Activated B cell treated with CpG ODN at 0.5 μM for 24 hours (primary cell): ENCODE results near the gene FOXD4L1. TPM values are rescaled to one million over a fixed set of nuclear protein-coding genes. Genes with fewer than 3 reads are reported as not detected.
A peak's percentile ranks its signal among the peaks of the same experiment; 100 is the strongest.
"Not testable (repeated sequence)": the region's sequence is repeated elsewhere in the genome, so short reads cannot be mapped to it uniquely, and the experiment has no call there.

Source experiments
- ATAC-seq: fragments of 200-7000 bp; cut with Tn5 transposase; one replicate; pipeline ENCODE4 v1.10.0; 2021; ENCODE audit warnings: low read depth, mild to moderate bottlenecking, moderate library complexity
- CTCF ChIA-PET: fragments of 350-600 bp; sonication (Branson Sonifier 250); formaldehyde crosslinking; loops from one replicate; lab custom pipeline; 2021; ENCODE audit warnings: antibody characterized with exemption; lab: Charles Lee
- POLR2A ChIA-PET: fragments of 350-600 bp; sonication (Branson Sonifier 250); formaldehyde crosslinking; loops from one replicate; lab custom pipeline; 2021; ENCODE audit warnings: antibody characterized with exemption; lab: Charles Lee
- DNase-seq: peaks from one replicate; pipeline ENCODE4 v3.0.0; 2022
- H3K27ac Mint-ChIP-seq: one replicate; pipeline ENCODE4 v1.8.0; 2020; ENCODE audit warnings: mixed read lengths
- H3K27me3 Mint-ChIP-seq: one replicate; pipeline ENCODE4 v1.8.0; 2021; ENCODE audit warnings: mixed read lengths
- H3K36me3 Mint-ChIP-seq: one replicate; pipeline ENCODE4 v1.8.0; 2021; ENCODE audit warnings: low read depth, mixed read lengths
- H3K4me1 Mint-ChIP-seq: one replicate; pipeline ENCODE4 v1.8.0; 2021; ENCODE audit warnings: mixed read lengths
- H3K4me3 Mint-ChIP-seq: one replicate; pipeline ENCODE4 v1.8.0; 2020; ENCODE audit warnings: mild to moderate bottlenecking, mixed read lengths
- H3K9me3 Mint-ChIP-seq: one replicate; pipeline ENCODE4 v1.8.0; 2020; ENCODE audit warnings: mixed read lengths
- intact Hi-C: fragments of 100-400 bp; cut with micrococcal nuclease; formaldehyde crosslinking; loops from one replicate; pipeline ENCODE4 v1.15.1; 2024
- total RNA-seq: library from RNA; stranded (reverse); gene quantifications from 2 replicates; pipeline ENCODE4 v1.2.3, GENCODE V29; 2022

Gene FOXD4L1
- total RNA-seq, 1 donor from 2014 or later, result 0.35 TPM

DNA sequence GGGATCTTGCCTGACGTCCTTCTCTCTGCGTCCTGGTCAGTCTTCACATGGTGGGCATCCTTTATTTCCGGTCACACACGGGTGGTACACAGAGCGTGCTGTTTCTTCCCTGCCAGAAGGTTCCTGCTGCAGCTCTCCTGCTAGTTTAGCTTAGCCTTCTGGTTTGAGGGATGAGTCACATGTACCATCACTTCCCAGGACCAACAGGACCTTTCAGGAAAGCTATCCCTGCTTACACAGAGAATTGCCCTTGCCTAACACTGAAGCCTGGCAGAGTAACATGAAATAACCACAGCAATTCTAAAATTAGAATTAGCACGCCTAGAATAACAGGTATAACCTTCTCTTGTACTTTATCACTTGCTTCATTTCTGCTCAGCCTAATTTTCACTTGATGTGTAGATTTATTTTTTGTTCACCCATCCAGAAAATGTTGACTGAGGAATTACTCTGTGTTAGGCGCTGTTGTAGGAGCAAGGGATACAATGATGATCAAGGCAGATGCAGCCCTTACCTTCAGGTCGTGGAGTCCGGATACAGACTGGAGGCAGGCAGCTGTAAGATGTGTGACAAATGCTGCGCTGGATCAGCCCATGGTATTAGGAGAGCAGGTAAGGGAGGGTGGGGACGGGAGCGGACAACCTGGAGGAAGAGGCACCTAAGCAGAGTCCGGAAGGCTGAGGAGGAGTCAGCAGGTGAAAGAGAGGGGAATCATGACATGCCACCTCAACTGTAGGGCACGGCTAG is 9.1 kb downstream of the FOXD4L1 start:
- H3K27ac Mint-ChIP-seq, H3K4me3 Mint-ChIP-seq, POLR2A ChIA-PET, ATAC-seq, H3K36me3 Mint-ChIP-seq, H3K9me3 Mint-ChIP-seq, intact Hi-C loops, H3K27me3 Mint-ChIP-seq, H3K4me1 Mint-ChIP-seq, DNase-seq, CTCF ChIA-PET: not testable (repeated sequence)

DNA sequence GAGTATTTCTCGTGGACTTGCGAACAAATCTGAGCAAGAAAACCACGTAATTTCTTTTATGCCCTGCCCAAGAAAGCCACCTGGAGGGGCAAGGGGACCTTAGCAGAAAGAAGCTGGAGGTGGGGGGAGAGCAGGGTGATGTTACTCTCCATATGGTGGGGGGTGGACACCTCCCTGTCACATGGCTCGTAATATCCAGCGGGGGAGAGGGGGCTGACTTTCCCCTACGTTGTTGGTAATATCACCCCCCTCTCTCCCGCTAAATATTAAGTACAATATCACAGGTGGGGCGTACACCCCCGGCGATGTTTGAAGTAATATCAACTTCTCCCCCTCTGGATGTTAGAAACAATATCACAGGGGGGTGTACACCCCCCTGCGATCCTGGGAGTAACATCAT is 9.7 kb downstream of the FOXD4L1 start:
- intact Hi-C loops, DNase-seq, H3K9me3 Mint-ChIP-seq, H3K4me3 Mint-ChIP-seq, ATAC-seq, H3K27me3 Mint-ChIP-seq, CTCF ChIA-PET, H3K4me1 Mint-ChIP-seq, H3K36me3 Mint-ChIP-seq, POLR2A ChIA-PET, H3K27ac Mint-ChIP-seq: not testable (repeated sequence)

DNA sequence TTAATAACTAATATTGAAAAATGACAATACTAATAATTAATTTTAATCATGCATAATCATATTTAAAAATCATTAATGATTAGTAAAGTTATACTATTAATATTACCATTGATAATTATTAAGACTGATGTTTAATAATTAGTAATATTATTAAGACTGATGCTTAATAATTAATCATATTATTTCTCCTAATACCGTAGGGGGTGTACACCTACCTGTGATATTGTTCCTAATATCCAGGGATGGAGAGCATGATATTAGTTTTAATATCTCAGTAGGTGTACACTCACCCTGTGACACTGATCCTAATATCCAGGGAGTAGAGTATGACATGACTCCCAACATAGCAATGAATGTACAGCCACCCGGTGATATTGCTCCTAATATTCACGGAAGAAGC is 12.4 kb downstream of the FOXD4L1 start:
- H3K27ac Mint-ChIP-seq, H3K36me3 Mint-ChIP-seq, H3K4me3 Mint-ChIP-seq, intact Hi-C loops, H3K27me3 Mint-ChIP-seq, ATAC-seq, H3K9me3 Mint-ChIP-seq, CTCF ChIA-PET, DNase-seq, H3K4me1 Mint-ChIP-seq, POLR2A ChIA-PET: not testable (repeated sequence)

DNA sequence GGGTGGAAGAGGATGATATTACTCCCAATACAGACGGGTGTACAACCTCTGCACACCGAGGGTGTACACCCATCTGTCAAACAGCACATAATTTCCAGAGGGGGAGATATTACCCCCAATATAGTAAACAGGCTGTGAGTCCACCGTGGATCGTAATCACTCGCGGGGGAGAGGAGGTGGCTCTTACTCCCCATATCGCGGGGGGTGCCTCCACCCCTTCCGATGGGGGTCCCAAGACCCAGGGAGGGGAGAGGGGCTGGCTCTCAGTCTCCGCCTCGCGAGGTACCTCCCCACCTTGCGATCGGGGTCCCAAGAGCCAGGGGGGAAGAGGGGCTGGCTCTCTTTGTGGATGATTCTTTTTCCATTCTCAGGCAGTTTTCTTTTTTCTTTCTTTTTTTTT is 13.4 kb downstream of the FOXD4L1 start:
- DNase-seq, intact Hi-C loops, POLR2A ChIA-PET, H3K4me3 Mint-ChIP-seq, H3K36me3 Mint-ChIP-seq, H3K9me3 Mint-ChIP-seq, H3K27me3 Mint-ChIP-seq, ATAC-seq, H3K4me1 Mint-ChIP-seq, H3K27ac Mint-ChIP-seq, CTCF ChIA-PET: not testable (repeated sequence)

DNA sequence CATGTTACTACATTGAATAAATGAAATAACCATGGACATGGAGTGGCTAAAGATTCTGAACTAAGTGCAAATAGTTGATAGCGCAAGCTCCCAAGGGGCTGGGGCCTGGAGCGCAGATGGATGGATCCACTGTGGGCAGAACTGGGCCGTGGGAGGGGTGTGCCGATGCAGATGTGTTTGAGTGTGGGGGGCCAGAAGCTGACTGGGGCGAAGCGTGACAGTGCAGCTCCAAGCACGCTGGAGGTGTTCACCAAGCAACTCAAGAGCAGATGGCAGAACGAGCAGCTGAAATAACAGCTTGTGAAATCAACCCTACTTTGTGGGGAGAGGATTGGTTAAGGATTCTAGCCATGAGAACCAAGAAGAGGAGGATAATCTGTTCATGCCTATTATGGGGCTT is 17.0 kb downstream of the FOXD4L1 start:
- H3K4me1 Mint-ChIP-seq, POLR2A ChIA-PET, CTCF ChIA-PET, H3K9me3 Mint-ChIP-seq, H3K27me3 Mint-ChIP-seq, intact Hi-C loops, ATAC-seq, H3K4me3 Mint-ChIP-seq, DNase-seq, H3K27ac Mint-ChIP-seq, H3K36me3 Mint-ChIP-seq: not testable (repeated sequence)

DNA sequence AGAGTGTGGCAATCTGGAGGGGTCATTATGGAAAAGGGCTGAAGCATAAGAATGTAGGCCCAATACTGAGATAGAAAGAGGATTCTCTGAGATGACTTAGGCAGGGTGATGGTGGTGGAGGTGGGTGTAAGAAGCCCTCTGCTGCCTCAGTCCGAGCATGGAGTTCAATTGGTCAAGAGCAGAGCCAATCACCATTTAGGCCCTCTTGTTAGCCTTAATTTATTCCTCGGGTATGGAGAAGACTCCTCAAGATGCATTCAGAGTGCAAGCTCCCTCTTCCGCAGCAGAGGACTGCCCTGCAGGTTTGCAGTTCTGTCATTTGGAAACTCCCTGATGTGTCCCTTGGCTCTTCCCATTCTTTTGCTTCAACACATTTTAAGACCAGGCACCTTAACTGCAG is 17.5 kb downstream of the FOXD4L1 start:
- H3K36me3 Mint-ChIP-seq, DNase-seq, CTCF ChIA-PET, intact Hi-C loops, H3K4me3 Mint-ChIP-seq, H3K27me3 Mint-ChIP-seq, H3K27ac Mint-ChIP-seq, POLR2A ChIA-PET, H3K4me1 Mint-ChIP-seq, H3K9me3 Mint-ChIP-seq, ATAC-seq: not testable (repeated sequence)

DNA sequence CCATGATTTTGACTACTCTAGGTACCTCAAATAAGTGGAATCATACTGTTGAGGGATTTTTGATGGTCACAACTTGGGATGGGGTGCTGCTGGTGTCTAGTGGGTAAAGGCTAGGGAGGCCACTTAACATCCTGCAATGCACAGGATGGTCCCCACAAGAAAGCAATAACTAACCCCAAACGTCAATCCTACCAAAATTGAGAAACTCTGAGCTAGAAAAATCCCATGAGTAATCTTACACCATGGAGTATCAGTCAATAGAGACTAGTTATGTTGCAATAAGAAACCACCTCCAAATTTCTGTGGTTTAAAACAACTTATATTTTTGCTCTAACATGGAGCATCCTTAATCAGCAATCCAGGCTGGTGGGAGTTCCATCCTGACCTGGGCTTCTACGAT is 18.6 kb downstream of the FOXD4L1 start:
- H3K4me1 Mint-ChIP-seq, DNase-seq, H3K27ac Mint-ChIP-seq, H3K4me3 Mint-ChIP-seq, H3K9me3 Mint-ChIP-seq, ATAC-seq, H3K27me3 Mint-ChIP-seq, H3K36me3 Mint-ChIP-seq, CTCF ChIA-PET, POLR2A ChIA-PET, intact Hi-C loops: not testable (repeated sequence)

DNA sequence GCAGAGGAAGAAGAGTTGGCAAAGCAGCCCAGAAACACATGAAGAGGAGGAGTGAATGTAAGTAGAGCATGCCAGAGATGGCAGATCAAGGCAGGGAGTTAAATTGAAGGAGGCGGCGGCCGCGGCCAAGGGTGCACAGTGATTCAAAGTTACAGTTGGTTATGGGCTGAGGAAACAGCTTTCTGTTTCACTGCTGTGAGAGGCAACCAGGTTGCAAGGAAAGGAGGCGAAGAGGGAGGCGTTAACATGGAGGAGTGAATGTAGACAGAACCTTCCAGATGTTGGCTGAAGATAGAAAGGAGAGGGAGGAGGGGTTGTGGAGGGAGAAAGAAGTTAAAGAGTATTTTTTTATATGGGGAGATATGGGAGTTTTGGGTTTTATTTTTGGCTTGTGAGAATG is 22.4 kb downstream of the FOXD4L1 start:
- H3K27ac Mint-ChIP-seq, DNase-seq, POLR2A ChIA-PET, ATAC-seq, CTCF ChIA-PET, H3K9me3 Mint-ChIP-seq, H3K27me3 Mint-ChIP-seq, H3K4me1 Mint-ChIP-seq, H3K36me3 Mint-ChIP-seq, intact Hi-C loops, H3K4me3 Mint-ChIP-seq: not testable (repeated sequence)

DNA sequence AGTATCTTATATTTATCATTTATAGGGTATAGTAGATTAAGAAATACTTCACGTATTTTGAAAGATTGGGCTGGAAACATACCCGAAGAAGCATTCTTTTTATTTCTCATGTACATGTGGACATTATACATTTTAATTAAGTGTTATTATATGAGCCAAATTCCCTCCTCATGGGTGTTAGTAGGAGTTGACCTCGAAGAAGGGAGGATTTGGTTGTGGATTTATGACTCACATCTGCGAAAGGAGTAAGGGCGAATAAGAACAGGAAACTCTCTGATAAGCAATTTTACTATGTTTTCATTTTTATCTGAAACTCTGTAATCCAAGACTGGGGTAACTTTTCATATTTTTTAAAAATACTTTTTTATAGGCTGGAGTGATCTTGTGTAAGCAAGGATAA is 23.0 kb downstream of the FOXD4L1 start:
- ATAC-seq, CTCF ChIA-PET, H3K36me3 Mint-ChIP-seq, H3K4me3 Mint-ChIP-seq, DNase-seq, H3K4me1 Mint-ChIP-seq, H3K27me3 Mint-ChIP-seq, POLR2A ChIA-PET, intact Hi-C loops, H3K9me3 Mint-ChIP-seq, H3K27ac Mint-ChIP-seq: not testable (repeated sequence)

DNA sequence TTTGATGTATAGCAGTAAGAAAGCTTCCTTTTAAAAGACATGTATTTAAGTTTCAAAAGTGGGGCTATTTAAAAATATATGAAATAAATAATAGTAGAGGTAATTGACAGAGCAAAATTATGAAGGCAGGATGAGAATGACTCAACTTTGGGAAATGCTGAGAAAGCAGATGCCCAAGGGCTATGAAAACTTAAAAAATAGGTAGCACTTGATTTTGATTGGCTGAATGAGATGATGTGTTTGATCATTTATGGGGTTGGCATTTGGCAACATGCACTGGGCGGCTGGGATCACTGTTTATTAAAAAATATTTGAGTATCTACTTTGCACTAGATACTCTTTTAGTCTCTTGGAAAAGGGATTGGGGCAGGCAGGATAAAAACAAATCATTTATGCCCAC is 26.5 kb downstream of the FOXD4L1 start:
- H3K4me3 Mint-ChIP-seq, H3K9me3 Mint-ChIP-seq, H3K27me3 Mint-ChIP-seq, POLR2A ChIA-PET, H3K27ac Mint-ChIP-seq, H3K36me3 Mint-ChIP-seq, ATAC-seq, CTCF ChIA-PET, intact Hi-C loops, DNase-seq, H3K4me1 Mint-ChIP-seq: not testable (repeated sequence)

DNA sequence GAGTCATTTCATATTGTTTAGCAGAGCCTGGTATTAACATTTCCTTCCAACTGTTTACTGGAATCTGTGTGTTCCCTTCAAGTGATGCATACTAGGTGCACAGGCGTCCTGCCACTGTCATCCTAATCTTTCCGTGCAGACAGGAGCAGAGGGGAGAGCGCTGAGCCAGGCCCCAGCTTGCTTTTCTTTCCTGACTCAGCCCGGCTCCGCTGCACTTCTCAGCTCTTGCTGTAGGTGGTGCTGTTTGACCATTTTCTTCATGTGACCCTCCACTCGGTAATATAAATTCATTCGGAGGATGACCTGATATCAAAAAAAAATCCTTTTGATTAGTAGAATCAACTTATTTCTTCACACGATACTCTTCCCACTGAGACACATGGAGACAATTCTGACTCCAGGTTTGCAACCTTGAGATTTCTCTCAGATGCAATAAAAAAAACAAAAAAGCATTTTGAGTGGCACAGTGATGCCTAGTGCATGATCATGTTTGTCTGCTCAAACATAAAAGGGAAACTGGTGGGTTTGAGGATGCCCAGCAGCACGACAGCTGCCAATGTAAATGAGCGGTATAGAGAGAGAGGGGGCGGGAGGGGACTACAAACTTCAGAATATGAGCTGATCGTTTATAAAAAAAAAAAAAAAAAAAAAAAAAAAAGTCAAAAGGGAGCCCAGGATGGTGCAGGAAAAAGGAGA is 29.0 kb downstream of the FOXD4L1 start:
- ATAC-seq, result peak; percentile 93
- POLR2A ChIA-PET, H3K9me3 Mint-ChIP-seq, CTCF ChIA-PET, H3K4me1 Mint-ChIP-seq, H3K4me3 Mint-ChIP-seq, H3K27me3 Mint-ChIP-seq, H3K36me3 Mint-ChIP-seq, DNase-seq, H3K27ac Mint-ChIP-seq, intact Hi-C loops: not testable (repeated sequence)

DNA sequence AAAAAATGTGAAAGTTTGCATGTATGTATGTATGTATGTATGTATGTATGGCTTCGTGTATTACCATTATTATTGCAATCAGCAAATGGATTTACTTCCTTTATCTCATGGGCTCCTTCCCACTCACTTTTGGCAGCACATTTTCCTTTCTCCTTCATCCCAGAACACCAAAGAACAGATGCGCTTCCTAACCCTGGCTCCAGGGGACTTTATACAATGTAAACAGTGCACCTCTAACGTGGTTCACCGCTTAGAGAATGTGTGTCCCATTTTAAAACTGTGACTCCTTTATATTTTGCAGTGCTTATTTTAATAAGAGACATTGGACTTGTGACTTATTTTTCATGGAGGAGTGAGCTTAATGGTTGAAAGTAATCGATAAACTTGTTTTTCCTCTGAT is 29.7 kb downstream of the FOXD4L1 start:
- H3K27ac Mint-ChIP-seq, intact Hi-C loops, H3K36me3 Mint-ChIP-seq, CTCF ChIA-PET, ATAC-seq, H3K4me3 Mint-ChIP-seq, POLR2A ChIA-PET, H3K9me3 Mint-ChIP-seq, H3K27me3 Mint-ChIP-seq, H3K4me1 Mint-ChIP-seq, DNase-seq: not testable (repeated sequence)
